H9 (cell line): ENCODE results near the gene IL26. TPM values are rescaled to one million over a fixed set of nuclear protein-coding genes. Genes with fewer than 3 reads are reported as not detected.
"Not testable (repeated sequence)": the region's sequence is repeated elsewhere in the genome, so short reads cannot be mapped to it uniquely, and the experiment has no call there.

Source experiments
- DNase-seq: peaks from one replicate; pipeline ENCODE4 v3.0.0-alpha.2; 2017
- H2AFZ ChIP-seq: one replicate; pipeline ENCODE4 v1.6.1; 2013; ENCODE audit warnings: mild to moderate bottlenecking, low read length, control low read depth, moderate library complexity
- H2AK5ac ChIP-seq: 2 replicates; pipeline ENCODE4 v1.6.1; 2013; ENCODE audit warnings: low read length, control low read depth, mixed read lengths; ENCODE audit not compliant: insufficient read length
- H2BK120ac ChIP-seq: one replicate; pipeline ENCODE4 v1.6.1; 2013; ENCODE audit warnings: low read depth, mild to moderate bottlenecking, low read length, control low read depth, inconsistent platforms; ENCODE audit not compliant: poor library complexity, severe bottlenecking
- H2BK12ac ChIP-seq: 2 replicates; pipeline ENCODE4 v1.6.1; 2013; ENCODE audit warnings: low read length, control low read depth, mixed read lengths, low read depth; ENCODE audit not compliant: insufficient read length
- H2BK15ac ChIP-seq: 2 replicates; pipeline ENCODE4 v1.6.1; 2013; ENCODE audit warnings: low read depth, low read length, control low read depth
- H2BK20ac ChIP-seq: one replicate; pipeline ENCODE4 v1.6.1; 2013; ENCODE audit warnings: low read depth, mild to moderate bottlenecking, low read length, control low read depth, inconsistent platforms; ENCODE audit not compliant: poor library complexity, severe bottlenecking
- H2BK5ac ChIP-seq: 2 replicates; pipeline ENCODE4 v1.6.1; 2013; ENCODE audit warnings: low read length, control low read depth, mixed read lengths; ENCODE audit not compliant: insufficient read length
- H3K14ac ChIP-seq: 2 replicates; pipeline ENCODE4 v1.6.1; 2013; ENCODE audit warnings: low read length, control low read depth; ENCODE audit not compliant: insufficient read depth
- H3K18ac ChIP-seq: 2 replicates; pipeline ENCODE4 v1.6.1; 2013; ENCODE audit warnings: low read depth, mild to moderate bottlenecking, mixed read lengths, low read length, control low read depth; ENCODE audit not compliant: insufficient read length
- H3K23ac ChIP-seq: 2 replicates; pipeline ENCODE4 v1.6.1; 2013; ENCODE audit warnings: low read length, control low read depth, mixed read lengths, low read depth; ENCODE audit not compliant: insufficient read length
- H3K23me2 ChIP-seq: 2 replicates; pipeline ENCODE4 v1.6.1; 2013; ENCODE audit warnings: low read depth, mild to moderate bottlenecking, mixed read lengths, low read length, control low read depth; ENCODE audit not compliant: insufficient read length, poor library complexity, severe bottlenecking
- H3K27ac ChIP-seq: 2 replicates; pipeline ENCODE4 v1.5.1; 2013; ENCODE audit warnings: low read length, control low read depth, mixed read lengths, low read depth; ENCODE audit not compliant: insufficient read length
- H3K27me3 ChIP-seq: 2 replicates; pipeline ENCODE4 v1.6.1; 2013; ENCODE audit warnings: low read length, control low read depth, inconsistent platforms; ENCODE audit not compliant: insufficient read depth
- H3K4ac ChIP-seq: 2 replicates; pipeline ENCODE4 v1.6.1; 2013; ENCODE audit warnings: low read depth, mild to moderate bottlenecking, control low read depth, inconsistent platforms, low read length, moderate library complexity
- H3K4me1 ChIP-seq: 2 replicates; pipeline ENCODE4 v1.6.1; 2013; ENCODE audit warnings: low read length, control low read depth, inconsistent platforms; ENCODE audit not compliant: insufficient read depth
- H3K4me2 ChIP-seq: 2 replicates; pipeline ENCODE4 v1.6.1; 2013; ENCODE audit warnings: low read length, control low read depth, mixed read lengths; ENCODE audit not compliant: insufficient read length, insufficient read depth
- H3K56ac ChIP-seq: 2 replicates; pipeline ENCODE4 v1.6.1; 2013; ENCODE audit warnings: low read depth, mild to moderate bottlenecking, mixed read lengths, low read length, control low read depth; ENCODE audit not compliant: insufficient read length
- H3K79me1 ChIP-seq: 2 replicates; pipeline ENCODE4 v1.6.1; 2013; ENCODE audit warnings: low read depth, mild to moderate bottlenecking, moderate library complexity, low read length, control low read depth, inconsistent platforms; ENCODE audit not compliant: insufficient read depth, poor library complexity, severe bottlenecking
- H3K79me2 ChIP-seq: 2 replicates; pipeline ENCODE4 v1.6.1; 2013; ENCODE audit warnings: low read length, control low read depth, inconsistent platforms; ENCODE audit not compliant: insufficient read depth
- H3K9ac ChIP-seq: 2 replicates; pipeline ENCODE4 v1.6.1; 2013; ENCODE audit warnings: low read length, control low read depth, mixed read lengths; ENCODE audit not compliant: insufficient read length; ENCODE audit errors: extremely low read depth
- H3K9me3 ChIP-seq: one replicate; pipeline ENCODE4 v1.6.1; 2013; ENCODE audit warnings: low read depth, low read length, inconsistent platforms; ENCODE audit not compliant: control insufficient read depth
- H3T11ph ChIP-seq: one replicate; pipeline ENCODE4 v1.6.1; 2013; ENCODE audit warnings: mild to moderate bottlenecking, low read length, control low read depth, inconsistent platforms
- H4K20me1 ChIP-seq: one replicate; pipeline ENCODE4 v1.6.1; 2013; ENCODE audit not compliant: control insufficient read depth, insufficient read length, insufficient read depth
- H4K5ac ChIP-seq: 2 replicates; pipeline ENCODE4 v1.6.1; 2013; ENCODE audit warnings: low read depth, mild to moderate bottlenecking, mixed read lengths, low read length, control low read depth; ENCODE audit not compliant: insufficient read length
- H4K8ac ChIP-seq: replicated peaks from 2 replicates; pipeline ENCODE4 v1.6.1; 2013; ENCODE audit warnings: low read length, control low read depth, mixed read lengths, low read depth; ENCODE audit not compliant: insufficient read length
- H4K91ac ChIP-seq: 2 replicates; pipeline ENCODE4 v1.6.1; 2013; ENCODE audit warnings: low read depth, mild to moderate bottlenecking, moderate library complexity, mixed read lengths, low read length, control low read depth; ENCODE audit not compliant: insufficient read length
- H3K27ac Mint-ChIP-seq, 3 experiments: 2 replicates in 2 of 3; 3 replicates in 1 of 3; pipeline ENCODE4 v1.8.0; 2020 to 2021; ENCODE audit warnings: mixed read lengths in 3 of 3, mild to moderate bottlenecking in 1 of 3, moderate library complexity in 1 of 3
- H3K27me3 Mint-ChIP-seq: 2 replicates; pipeline ENCODE4 v1.8.0; 2021; ENCODE audit warnings: low read depth, mild to moderate bottlenecking, moderate library complexity, mixed read lengths
- H3K36me3 Mint-ChIP-seq, 3 experiments: 2 replicates in 2 of 3; 3 replicates in 1 of 3; pipeline ENCODE4 v1.8.0; 2020 to 2021; ENCODE audit warnings: low read depth in 3 of 3, mixed read lengths in 3 of 3; ENCODE audit not compliant: insufficient read depth in 1 of 3
- H3K4me1 Mint-ChIP-seq, 2 experiments: 2 replicates each; pipeline ENCODE4 v1.8.0; 2020; ENCODE audit warnings: mixed read lengths in 2 of 2
- H3K4me3 Mint-ChIP-seq, 2 experiments: 2 replicates in 1 of 2; 3 replicates in 1 of 2; pipeline ENCODE4 v1.8.0; 2020 to 2021; ENCODE audit warnings: mild to moderate bottlenecking in 2 of 2, mixed read lengths in 2 of 2, moderate library complexity in 1 of 2
- H3K9me3 Mint-ChIP-seq, 2 experiments: 2 replicates in 1 of 2; 3 replicates in 1 of 2; pipeline ENCODE4 v1.8.0; 2020; ENCODE audit warnings: mild to moderate bottlenecking in 2 of 2, mixed read lengths in 2 of 2, moderate library complexity in 1 of 2
- WGBS: extraction: QIAGEN DNeasy Blood & Tissue Kit; methylation state at CpG from one replicate; pipeline ENCODE4 v1.1.7; 2013; ENCODE audit warnings: missing lambda C conversion rate, low lambda C conversion rate, mixed read lengths; ENCODE audit not compliant: insufficient read length; ENCODE audit errors: extremely low coverage; 5-methylcytosine and 5-hydroxymethylcytosine counted together
- total RNA-seq: library from RNA; stranded (reverse); gene quantifications from 2 replicates; pipeline ENCODE4 v1.2.1, GENCODE V29; 2021
- TF ChIP-seq, protein P1 (sequence below): fragments of 200-600 bp; sonication (generic); conservative IDR thresholded peaks from 3 replicates; pipeline ENCODE4 v1.8.0; 2021; ENCODE audit warnings: antibody characterized with exemption, mild to moderate bottlenecking

The IL26 gene
- total RNA-seq, 1 experiment from 2014 or later: not detected

DNA sequence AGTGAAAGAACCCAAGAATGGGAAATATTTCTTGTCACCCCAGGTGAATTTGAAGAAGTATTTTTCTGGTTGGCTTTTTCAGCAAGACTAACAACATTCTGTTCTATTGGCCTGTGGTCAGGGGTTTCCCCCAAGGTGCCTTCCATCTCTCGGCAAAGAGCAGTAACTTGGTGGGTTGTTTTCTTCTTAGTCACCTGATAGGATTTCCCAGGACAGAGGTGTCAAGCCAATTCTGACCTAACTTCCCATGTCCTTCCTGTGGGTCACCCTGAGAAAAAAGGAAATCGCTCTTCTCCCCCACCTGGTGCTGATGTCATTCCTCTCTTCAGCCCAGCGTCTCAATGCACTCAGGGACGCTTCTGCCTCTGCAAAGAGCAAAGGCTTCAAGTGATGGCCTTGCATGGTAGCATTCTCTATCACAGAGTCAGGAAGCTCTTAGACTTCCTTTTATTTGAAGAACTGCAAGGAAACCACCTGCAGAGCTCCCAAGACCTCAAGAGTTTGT lies 50.0 kb downstream of the IL26 start:
- H3K4me1 Mint-ChIP-seq: peaks cover 4 to 7% of the 10 kb centered on the region in 2 experiments
- no peaks in the 10 kb centered on the region for H3K4me1 ChIP-seq
- no peaks in the 10 kb centered on the region for H3K79me2 ChIP-seq
- H4K91ac ChIP-seq: no peak overlapping the region
- no peak overlapping the region for H3K14ac ChIP-seq
- no peak overlapping the region for H2BK20ac ChIP-seq
- no peak overlapping the region for H2AFZ ChIP-seq
- H3K4me3 Mint-ChIP-seq: no peak overlapping the region
- H3K27ac ChIP-seq: no peak overlapping the region
- TF ChIP-seq, protein P1, sequence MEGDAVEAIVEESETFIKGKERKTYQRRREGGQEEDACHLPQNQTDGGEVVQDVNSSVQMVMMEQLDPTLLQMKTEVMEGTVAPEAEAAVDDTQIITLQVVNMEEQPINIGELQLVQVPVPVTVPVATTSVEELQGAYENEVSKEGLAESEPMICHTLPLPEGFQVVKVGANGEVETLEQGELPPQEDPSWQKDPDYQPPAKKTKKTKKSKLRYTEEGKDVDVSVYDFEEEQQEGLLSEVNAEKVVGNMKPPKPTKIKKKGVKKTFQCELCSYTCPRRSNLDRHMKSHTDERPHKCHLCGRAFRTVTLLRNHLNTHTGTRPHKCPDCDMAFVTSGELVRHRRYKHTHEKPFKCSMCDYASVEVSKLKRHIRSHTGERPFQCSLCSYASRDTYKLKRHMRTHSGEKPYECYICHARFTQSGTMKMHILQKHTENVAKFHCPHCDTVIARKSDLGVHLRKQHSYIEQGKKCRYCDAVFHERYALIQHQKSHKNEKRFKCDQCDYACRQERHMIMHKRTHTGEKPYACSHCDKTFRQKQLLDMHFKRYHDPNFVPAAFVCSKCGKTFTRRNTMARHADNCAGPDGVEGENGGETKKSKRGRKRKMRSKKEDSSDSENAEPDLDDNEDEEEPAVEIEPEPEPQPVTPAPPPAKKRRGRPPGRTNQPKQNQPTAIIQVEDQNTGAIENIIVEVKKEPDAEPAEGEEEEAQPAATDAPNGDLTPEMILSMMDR: no peak
- H2BK12ac ChIP-seq: no peak overlapping the region
- H3K9me3 Mint-ChIP-seq: peaks cover 0 to 2% of the 10 kb centered on the region in 2 experiments; a peak in 1 of 5 replicates
- no peak overlapping the region for H3K4me2 ChIP-seq
- no peak overlapping the region for H3T11ph ChIP-seq
- H3K56ac ChIP-seq: no peak overlapping the region
- WGBS: no CpG with 5 or more reads among the region's 4 CpGs
- H2BK5ac ChIP-seq: no peak overlapping the region
- H3K9me3 ChIP-seq: no peaks in the 10 kb centered on the region
- H4K5ac ChIP-seq: no peak overlapping the region
- H2BK15ac ChIP-seq: no peak overlapping the region
- no peaks in the 10 kb centered on the region for H3K27me3 ChIP-seq
- no peak overlapping the region for H3K9ac ChIP-seq
- no peak overlapping the region for H3K4ac ChIP-seq
- no peaks in the 10 kb centered on the region for H3K23me2 ChIP-seq
- H3K27ac Mint-ChIP-seq: no peak overlapping the region
- no peak overlapping the region for H2AK5ac ChIP-seq
- no peaks in the 10 kb centered on the region for H3K79me1 ChIP-seq
- H2BK120ac ChIP-seq: no peak overlapping the region
- H4K8ac ChIP-seq: no peak overlapping the region
- H3K23ac ChIP-seq: no peak overlapping the region
- H3K18ac ChIP-seq: no peak overlapping the region
- H4K20me1 ChIP-seq: no peaks in the 10 kb centered on the region
- no peaks in the 10 kb centered on the region for H3K27me3 Mint-ChIP-seq
- DNase-seq: no peak
- H3K36me3 Mint-ChIP-seq: no peaks in the 10 kb centered on the region; a peak in 1 of 7 replicates

DNA sequence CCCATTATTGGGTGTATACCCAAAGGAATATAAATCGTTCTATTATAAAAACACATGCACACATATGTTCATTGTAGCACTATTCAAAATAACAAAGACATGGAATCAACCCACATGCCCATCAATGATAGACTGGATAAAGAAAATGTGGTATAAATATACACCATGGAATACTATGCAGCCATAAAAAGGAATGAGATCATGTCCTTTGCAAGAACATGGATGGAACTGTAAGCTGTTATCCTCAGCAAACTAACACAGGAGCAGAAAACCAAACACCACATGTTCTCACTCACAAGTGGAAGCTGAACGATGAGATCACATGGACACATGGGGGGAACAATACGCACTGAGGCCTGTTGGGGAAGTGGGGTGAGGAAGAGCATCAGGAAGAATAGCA lies 50.8 kb downstream of the IL26 start:
- H3K4me2 ChIP-seq, H4K20me1 ChIP-seq, H2AK5ac ChIP-seq, H2BK12ac ChIP-seq, H3K9me3 Mint-ChIP-seq, H3K9me3 ChIP-seq, H2AFZ ChIP-seq, H3K14ac ChIP-seq, H3K4me1 ChIP-seq, H3K27me3 ChIP-seq, H3K56ac ChIP-seq, H3K79me2 ChIP-seq, H3K4ac ChIP-seq, H4K8ac ChIP-seq, H4K5ac ChIP-seq, H3K4me3 Mint-ChIP-seq, H3K18ac ChIP-seq, H2BK20ac ChIP-seq, H3K23me2 ChIP-seq, DNase-seq, H3K27ac Mint-ChIP-seq, H3K9ac ChIP-seq, H2BK120ac ChIP-seq, H4K91ac ChIP-seq, H3K36me3 Mint-ChIP-seq, H3K27me3 Mint-ChIP-seq, H2BK5ac ChIP-seq, H3K4me1 Mint-ChIP-seq, H3K27ac ChIP-seq, H3K23ac ChIP-seq, H2BK15ac ChIP-seq, H3T11ph ChIP-seq, H3K79me1 ChIP-seq: not testable (repeated sequence)
- no CpG with 5 or more reads among the region's 3 CpGs for WGBS
